Cardiac muscle cell (in vitro differentiated cells and primary cell): ENCODE measurements around the gene SERPINI1. TPM values are rescaled to one million over a fixed set of nuclear protein-coding genes. Genes with fewer than 3 reads are reported as not detected.

Experiments used
- DNase-seq, 2 donors: peaks; one replicate each; pipeline versions ENCODE4 v3.0.0 to v3.0.0-alpha.2; 2010 to 2017; ENCODE audit warnings: low read depth in 1 of 2, low spot score in 1 of 2
- H3K27ac ChIP-seq: fragments of 200-600 bp; sonication (generic); 2 replicates; pipeline ENCODE4 v1.5.1; 2016
- H3K27me3 ChIP-seq: fragments of 200-600 bp; sonication (generic); 2 replicates; pipeline ENCODE4 v1.6.0; 2016; ENCODE audit warnings: control low read depth
- H3K36me3 ChIP-seq: fragments of 200-600 bp; sonication (generic); 2 replicates; pipeline ENCODE4 v1.5.1; 2016; ENCODE audit warnings: control low read depth
- H3K4me1 ChIP-seq: fragments of 200-600 bp; sonication (generic); 2 replicates; pipeline ENCODE4 v1.8.1; 2017; ENCODE audit warnings: low read depth, mild to moderate bottlenecking, mixed run types
- H3K4me3 ChIP-seq: fragments of 200-600 bp; sonication (generic); 2 replicates; pipeline ENCODE4 v1.5.1; 2016; ENCODE audit warnings: mild to moderate bottlenecking
- H3K9me3 ChIP-seq: fragments of 200-600 bp; sonication (generic); 2 replicates; pipeline ENCODE4 v1.5.1; 2017; ENCODE audit warnings: low read depth, mild to moderate bottlenecking, control low read depth
- CTCF ChIP-seq: IDR thresholded peaks from 2 replicates; pipeline ENCODE4 v1.5.1; 2012; ENCODE audit warnings: low read depth, mild to moderate bottlenecking, low read length
- polyA plus RNA-seq: library from polyadenylated mRNA; unstranded; fragments of >200 nt; fragmentation: Nextera tagmentation; extraction: Ambion mirVana; gene quantifications from 2 replicates; pipeline ENCODE4 v1.2.1, GENCODE V29; 2016
- total RNA-seq: library from RNA; depleted of rRNA; stranded (reverse); fragments of >200 nt; gene quantifications from 2 replicates; pipeline ENCODE4 v1.2.3, GENCODE V29; 2016

SERPINI1 gene
- 23.9 and 33.5 TPM in 2 replicates for total RNA-seq
- polyA plus RNA-seq, result 81.2 and 117 TPM in 2 replicates

GRCh38 chr3:167735233-167736138 lies at the start of gene SERPINI1:
SERPINI1 (plus strand) TSS chr3:167735721; CDS start chr3:167789129, 53,408 bp downstream.
- H3K4me3 ChIP-seq, result peak within 1 kb of the TSS; percentile 75
- TF ChIP-seq CTCF, result no peak
- no peaks in the 10 kb centered on the region for H3K36me3 ChIP-seq
- H3K9me3 ChIP-seq, result no peaks in the 10 kb centered on the region
- peaks cover 15% of the 10 kb centered on the region for H3K4me1 ChIP-seq
- peak within 1 kb of the TSS; percentile 84 for H3K27ac ChIP-seq
- H3K27me3 ChIP-seq, result peaks cover 3% of the 10 kb centered on the region
- peak; percentile 93 to 94 for DNase-seq

- TF ChIP-seq CTCF, result no peak
- Histone ChIP-seq H3K36me3 (peaks cover 12% of the 10 kb centered on the region), H3K4me1 (no peaks in the 10 kb centered on the region), H3K27ac (no peak overlapping the region), H3K27me3 (no peaks in the 10 kb centered on the region), H3K4me3 (no peak overlapping the region), H3K9me3 (no peaks in the 10 kb centered on the region)
- DNase-seq, result no peak
Observed at GRCh38 chr3:167691366-167691765, 44.2 kb upstream of the SERPINI1 start.

DNA sequence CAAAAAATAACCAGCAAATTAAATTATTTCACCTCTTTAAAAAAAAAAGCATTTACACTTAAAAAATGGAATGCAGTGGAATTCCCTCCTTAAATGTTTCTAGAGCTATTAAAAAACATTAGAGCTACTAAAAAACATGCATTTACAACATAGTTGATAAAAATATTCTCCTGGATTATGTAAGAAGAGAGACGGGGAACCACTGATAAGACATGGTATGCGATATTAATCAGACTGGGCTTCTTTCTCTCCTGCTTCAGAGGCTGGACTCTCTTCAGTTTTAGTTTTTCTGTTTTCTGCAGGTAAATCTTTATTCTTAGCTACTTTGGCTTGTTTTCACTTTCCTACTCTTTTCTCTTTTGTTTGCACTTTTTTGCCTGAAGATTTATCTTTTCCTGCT lies 41.4 kb upstream of the SERPINI1 start:
- no peak overlapping the region for H3K4me3 ChIP-seq
- H3K27ac ChIP-seq, result no peak overlapping the region
- no peak for DNase-seq
- H3K9me3 ChIP-seq, result no peaks in the 10 kb centered on the region
- no peaks in the 10 kb centered on the region for H3K4me1 ChIP-seq
- no peak for TF ChIP-seq CTCF
- peaks cover 19% of the 10 kb centered on the region for H3K36me3 ChIP-seq
- H3K27me3 ChIP-seq, result no peaks in the 10 kb centered on the region

DNA sequence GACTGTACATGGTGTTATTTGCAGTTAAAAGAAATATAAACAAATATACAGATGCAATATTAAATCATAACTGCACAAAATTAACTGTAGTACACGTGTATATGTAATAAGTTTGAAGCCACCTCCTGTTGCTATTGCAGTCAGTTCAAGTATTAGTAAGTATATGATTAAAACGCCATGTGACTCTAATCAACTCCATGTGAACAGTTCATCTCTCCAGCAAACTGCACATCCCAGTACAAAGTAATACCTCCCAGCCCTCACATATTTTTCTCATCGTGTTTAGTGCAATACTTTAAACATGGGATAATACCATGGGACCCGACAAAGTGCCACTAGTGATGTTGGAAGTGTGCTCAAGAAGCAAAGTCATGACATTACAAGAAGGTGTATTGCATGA lies 35.5 kb upstream of the SERPINI1 start:
- no peak overlapping the region for H3K4me3 ChIP-seq
- DNase-seq, result no peak
- H3K9me3 ChIP-seq, result no peaks in the 10 kb centered on the region
- TF ChIP-seq CTCF, result no peak
- H3K4me1 ChIP-seq, result no peaks in the 10 kb centered on the region
- peaks cover 22% of the 10 kb centered on the region for H3K36me3 ChIP-seq
- H3K27me3 ChIP-seq, result no peaks in the 10 kb centered on the region
- H3K27ac ChIP-seq, result no peak overlapping the region

- Histone ChIP-seq H3K27me3 (no peaks in the 10 kb centered on the region), H3K27ac (no peak overlapping the region), H3K4me3 (no peak overlapping the region), H3K36me3 (peaks cover 19% of the 10 kb centered on the region), H3K4me1 (no peaks in the 10 kb centered on the region), H3K9me3 (no peaks in the 10 kb centered on the region)
- TF ChIP-seq CTCF, result no peak
- no peak for DNase-seq
Observed at GRCh38 chr3:167700926-167701325, 34.6 kb upstream of the SERPINI1 start.
